Measurements from ENCODE around the gene IL10RB.

DNA sequence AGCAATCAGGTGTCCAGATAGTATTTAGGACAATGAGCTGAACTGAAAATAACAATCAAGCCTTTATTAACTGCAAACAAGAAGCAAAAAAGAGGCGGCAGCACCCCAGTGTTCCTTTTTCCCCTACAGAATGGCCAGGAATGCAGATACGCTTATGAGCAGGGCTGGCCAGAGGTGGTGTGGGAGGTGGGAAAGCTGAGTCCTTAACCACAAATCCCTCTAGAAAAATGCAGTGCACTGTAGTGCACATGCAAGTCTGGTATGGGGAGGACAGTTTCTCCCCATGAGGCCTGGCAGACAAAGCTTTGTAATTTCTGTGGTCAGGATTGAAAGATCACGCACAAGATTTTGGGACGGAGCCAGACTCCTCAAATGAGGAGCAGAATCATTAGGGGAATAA, 47.9 kb downstream of the IL10RB start:
- TF ChIP-seq EP300 (IDR thresholded peaks at IDR 0.05; ENCODE audit: low read depth) (no peak), POLR2A (IDR thresholded peaks at IDR 0.05) (no peak)
- TF ChIP-seq, protein P1, sequence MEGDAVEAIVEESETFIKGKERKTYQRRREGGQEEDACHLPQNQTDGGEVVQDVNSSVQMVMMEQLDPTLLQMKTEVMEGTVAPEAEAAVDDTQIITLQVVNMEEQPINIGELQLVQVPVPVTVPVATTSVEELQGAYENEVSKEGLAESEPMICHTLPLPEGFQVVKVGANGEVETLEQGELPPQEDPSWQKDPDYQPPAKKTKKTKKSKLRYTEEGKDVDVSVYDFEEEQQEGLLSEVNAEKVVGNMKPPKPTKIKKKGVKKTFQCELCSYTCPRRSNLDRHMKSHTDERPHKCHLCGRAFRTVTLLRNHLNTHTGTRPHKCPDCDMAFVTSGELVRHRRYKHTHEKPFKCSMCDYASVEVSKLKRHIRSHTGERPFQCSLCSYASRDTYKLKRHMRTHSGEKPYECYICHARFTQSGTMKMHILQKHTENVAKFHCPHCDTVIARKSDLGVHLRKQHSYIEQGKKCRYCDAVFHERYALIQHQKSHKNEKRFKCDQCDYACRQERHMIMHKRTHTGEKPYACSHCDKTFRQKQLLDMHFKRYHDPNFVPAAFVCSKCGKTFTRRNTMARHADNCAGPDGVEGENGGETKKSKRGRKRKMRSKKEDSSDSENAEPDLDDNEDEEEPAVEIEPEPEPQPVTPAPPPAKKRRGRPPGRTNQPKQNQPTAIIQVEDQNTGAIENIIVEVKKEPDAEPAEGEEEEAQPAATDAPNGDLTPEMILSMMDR (IDR thresholded peaks at IDR 0.05), result no peak

Data from transverse colon (tissue), 3 donors.